Omental fat pad (tissue), 4 donors: Measurements from ENCODE around the gene TES. TPM values are rescaled to one million over a fixed set of nuclear protein-coding genes. Genes with fewer than 3 reads are reported as not detected.
"Not testable (repeated sequence)": the region's sequence is repeated elsewhere in the genome, so short reads cannot be mapped to it uniquely, and the experiment has no call there.

Source experiments
- ATAC-seq: fragments of 150-250 bp; one replicate; pipeline ENCODE4 v1.9.1; 2016; ENCODE audit warnings: mild to moderate bottlenecking, moderate library complexity; ENCODE audit not compliant: low FRiP score
- DNase-seq: peaks from one replicate; pipeline ENCODE4 v3.0.0-alpha.2; 2019; ENCODE audit warnings: low spot score
- CTCF ChIP-seq, 3 donors: fragments of 450-650 bp; IDR thresholded peaks; one replicate each; pipeline ENCODE4 v1.5.1; 2016 to 2017; ENCODE audit warnings: antibody characterized with exemption in 3 of 3, mild to moderate bottlenecking in 3 of 3, moderate library complexity in 2 of 3
- total RNA-seq, 4 donors: library from RNA; depleted of rRNA; stranded (reverse); fragments of >200 nt; gene quantifications; one replicate each; pipeline ENCODE4 v1.1.0, GENCODE V29; 2016

TES gene
- total RNA-seq, 4 donors from 2014 or later: 22.0 to 58.6 (median 35.8) TPM

GRCh38 chr7:116291937-116292336 is 81.6 kb downstream of the TES start:
- no peak for DNase-seq
- no peak for TF ChIP-seq CTCF (IDR thresholded peaks at IDR 0.05)
- no peak for ATAC-seq

DNA sequence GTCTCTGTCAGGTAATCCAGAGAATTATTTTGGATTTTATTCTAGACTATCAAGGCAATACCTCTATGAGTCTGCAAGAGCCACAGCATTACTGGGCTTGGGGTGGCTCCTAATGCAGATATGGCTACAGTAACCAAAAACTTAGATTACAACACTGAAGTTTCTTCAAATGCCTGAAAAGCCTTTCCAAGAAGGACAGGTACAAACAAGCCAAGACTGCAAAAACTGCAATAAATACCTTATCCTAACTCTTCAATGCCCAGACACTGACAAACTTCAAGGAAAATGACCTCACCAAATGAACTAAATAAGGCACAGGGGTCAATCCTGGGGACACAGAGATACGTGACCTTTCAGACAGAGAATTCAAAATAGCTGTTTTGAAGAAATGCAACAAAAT is 82.0 kb downstream of the TES start:
- DNase-seq: no peak
- ATAC-seq: no peak
- no peak for TF ChIP-seq CTCF (IDR thresholded peaks at IDR 0.05)

DNA sequence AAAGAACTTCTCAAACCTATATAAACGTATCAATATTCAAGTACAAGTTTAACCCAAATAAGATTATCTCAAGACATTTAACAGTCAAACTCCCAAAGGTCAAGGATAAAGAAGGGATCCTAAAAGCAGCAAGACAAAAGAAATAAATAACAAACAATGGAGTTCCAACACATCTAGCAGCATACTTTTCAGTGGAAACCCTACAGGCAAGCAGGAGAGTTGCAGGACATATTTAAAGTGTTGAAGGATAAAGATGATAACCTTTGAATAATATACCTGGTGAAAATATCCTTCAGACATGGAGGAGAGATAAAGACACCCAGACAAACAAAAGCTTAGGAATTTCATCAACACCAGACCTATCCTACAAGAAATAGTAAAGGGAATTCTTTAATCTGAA is 82.8 kb downstream of the TES start:
- ATAC-seq: no peak
- no peak for TF ChIP-seq CTCF (IDR thresholded peaks at IDR 0.05)

DNA sequence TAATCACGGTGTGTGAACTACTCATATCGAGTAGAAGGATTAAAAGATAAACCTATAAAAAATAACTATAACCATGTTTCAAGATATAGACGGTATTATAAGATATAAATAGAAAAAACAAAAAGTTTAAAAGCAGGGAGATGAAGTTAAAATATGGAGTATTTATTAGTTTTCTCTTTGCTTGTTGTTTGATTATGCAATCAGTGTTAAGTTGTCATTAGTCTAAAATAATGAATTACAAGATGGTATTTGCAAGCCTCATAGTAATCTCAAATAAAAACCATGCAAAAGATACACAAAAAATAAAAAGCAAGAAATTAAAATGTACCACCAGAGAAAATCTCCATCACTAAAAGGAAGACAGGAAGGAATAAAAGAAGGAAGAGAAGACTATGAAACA is 83.3 kb downstream of the TES start:
- TF ChIP-seq CTCF (IDR thresholded peaks at IDR 0.05): no peak
- ATAC-seq (no peak), DNase-seq (no peak)

More for the DNA sequence above, 82.8 kb downstream of the TES start:
- no peak for DNase-seq

DNA sequence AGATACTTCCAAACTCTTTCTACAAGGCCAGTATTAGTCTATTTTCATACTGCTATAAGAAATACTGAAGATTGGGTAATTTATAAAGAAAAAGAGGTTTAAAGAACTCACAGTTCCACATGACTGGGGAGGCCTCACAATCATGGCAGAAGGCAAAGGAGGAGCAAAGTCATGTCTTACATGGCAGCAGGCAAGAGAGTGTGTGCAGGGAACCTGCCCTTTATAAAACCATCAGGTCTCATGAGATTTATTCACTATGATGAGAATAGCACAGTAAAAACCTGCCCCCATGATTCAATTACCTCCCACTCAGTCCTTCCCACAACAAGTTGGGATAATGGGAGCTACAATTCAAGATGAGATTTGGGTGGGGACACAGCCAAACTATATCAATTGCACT is 85.6 kb downstream of the TES start:
- not testable (repeated sequence) for DNase-seq, ATAC-seq

DNA sequence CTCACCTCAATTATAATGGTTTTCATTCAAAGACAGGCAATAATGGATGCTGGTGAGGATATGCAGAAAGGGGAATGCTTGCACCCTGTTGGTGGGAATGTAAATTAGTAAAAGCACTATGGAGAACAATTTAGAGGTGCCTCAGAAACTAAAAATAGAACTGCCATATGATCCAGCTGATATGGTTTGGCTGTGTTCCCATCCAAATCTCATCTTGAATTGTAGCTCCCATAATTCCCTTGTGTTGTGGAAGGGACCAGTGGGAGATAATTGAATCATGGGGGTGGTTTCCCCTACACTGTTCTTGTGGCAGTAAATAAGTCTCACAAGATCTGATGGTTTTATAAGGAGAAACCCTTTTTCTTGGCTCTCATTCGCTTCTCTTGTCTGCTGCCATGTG is 87.7 kb downstream of the TES start:
- ATAC-seq (no peak), DNase-seq (no peak)
- TF ChIP-seq CTCF (IDR thresholded peaks at IDR 0.05): no peak

GRCh38 chr7:116298576-116298975 is 88.2 kb downstream of the TES start:
- TF ChIP-seq CTCF (IDR thresholded peaks at IDR 0.05): no peak
- DNase-seq (no peak), ATAC-seq (no peak)
